ENCODE measurements around the gene CDH22.

GRCh38 chr20:46229478-46230105 is 78.7 kb downstream of the CDH22 start:
- no peak for TF ChIP-seq CTCF (IDR thresholded peaks at IDR 0.05 in 8 of 11, conservative IDR thresholded peaks at IDR 0.05 in 3 of 11)
- TF ChIP-seq POLR2A (IDR thresholded peaks at IDR 0.05), result no peak

All from spleen (tissue), 7 donors.